HG02943 (cell line): Measurements from ENCODE around the gene ANXA2.
"Not testable (repeated sequence)": the region's sequence is repeated elsewhere in the genome, so short reads cannot be mapped to it uniquely, and the experiment has no call there.

Experiments used
- ATAC-seq: cut with Tn5 transposase; IDR thresholded peaks from one replicate; pipeline ENCODE4 v1.9.1; 2021; ENCODE audit warnings: mild to moderate bottlenecking, low read depth, moderate library complexity; ENCODE audit not compliant: unreplicated experiment

ANXA2 gene

DNA sequence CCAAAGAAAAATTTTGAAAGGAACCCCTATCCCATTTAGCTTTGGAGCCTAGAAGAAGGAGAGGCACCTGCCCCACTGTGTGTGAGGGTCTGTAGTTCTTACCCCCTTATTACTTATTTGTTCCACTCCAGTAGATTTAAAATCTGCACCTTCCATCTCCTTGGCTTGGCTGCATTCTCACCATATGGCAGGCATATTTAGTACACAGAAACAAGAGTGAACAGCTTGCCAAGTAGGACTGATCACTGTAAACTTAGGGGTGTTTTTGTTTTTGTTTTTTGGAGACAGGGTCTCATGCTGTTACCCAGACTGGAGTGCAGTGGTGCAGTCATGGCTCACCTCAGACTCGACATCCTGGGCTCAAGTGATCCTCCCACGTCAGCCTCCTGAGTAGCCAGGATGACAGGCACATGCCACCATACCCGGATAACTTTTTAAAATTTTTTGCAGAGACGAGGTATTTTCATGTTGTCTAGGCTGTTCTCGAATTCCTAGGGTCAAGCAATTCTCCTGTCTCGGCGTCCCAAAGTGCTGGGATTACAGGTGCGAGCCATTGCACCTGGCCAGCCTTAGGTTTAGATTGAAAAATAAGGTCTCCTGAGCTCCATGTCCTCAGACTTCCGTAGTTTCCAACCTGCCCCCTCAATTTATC is 14.1 kb upstream of the ANXA2 start:
- ATAC-seq, result no peak

- ATAC-seq, result not testable (repeated sequence)
Observed at GRCh38 chr15:60410350-60410749, 12.6 kb upstream of the ANXA2 start.

GRCh38 chr15:60408463-60408981 is 10.7 kb upstream of the ANXA2 start:
- ATAC-seq, result no peak

GRCh38 chr15:60407415-60407805 is 9.6 kb upstream of the ANXA2 start:
- ATAC-seq, result no peak

DNA sequence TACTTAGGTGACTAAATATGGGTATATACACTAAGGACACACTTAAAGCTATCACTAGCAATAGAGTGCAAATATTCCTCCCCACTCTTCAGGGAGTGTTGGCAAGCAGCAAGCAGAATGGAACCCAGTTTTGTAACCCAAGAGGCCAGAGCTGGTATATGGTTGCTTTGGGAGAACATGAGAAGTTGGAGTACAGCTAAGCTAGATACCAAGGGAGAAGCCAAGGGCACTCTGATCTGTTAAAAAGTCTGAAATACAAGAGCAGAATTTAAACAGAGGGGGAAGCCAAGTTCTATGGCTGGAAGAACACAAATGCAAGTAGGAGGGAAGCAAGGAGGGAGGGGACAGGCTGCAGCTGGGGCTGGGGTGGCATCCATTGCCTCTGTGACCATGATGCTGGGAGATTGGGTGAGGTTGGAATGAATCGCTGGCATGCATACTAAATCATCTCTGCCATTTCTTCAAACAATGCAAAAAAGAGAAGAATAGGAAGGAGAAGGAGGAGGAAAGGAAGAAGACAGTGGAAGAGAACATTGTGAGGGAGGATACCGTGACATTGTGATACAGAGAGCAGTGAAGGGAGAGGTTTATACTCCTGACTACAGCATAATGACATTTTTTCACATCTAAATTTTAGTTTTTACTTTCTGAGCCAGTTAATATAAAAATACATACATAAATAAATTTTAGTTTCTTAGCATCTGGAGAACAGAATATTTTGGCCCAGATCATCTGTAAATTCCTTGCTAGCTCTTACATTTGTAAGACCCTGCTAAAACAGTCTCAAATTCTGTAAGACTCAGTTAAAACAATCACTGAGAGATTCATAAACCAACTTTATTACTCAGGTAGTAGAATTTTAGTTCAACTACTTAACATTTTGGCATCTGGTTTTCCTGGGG is 9.0 kb upstream of the ANXA2 start:
- ATAC-seq, result no peak

GRCh38 chr15:60405399-60405798 is 7.6 kb upstream of the ANXA2 start:
- ATAC-seq, result no peak

DNA sequence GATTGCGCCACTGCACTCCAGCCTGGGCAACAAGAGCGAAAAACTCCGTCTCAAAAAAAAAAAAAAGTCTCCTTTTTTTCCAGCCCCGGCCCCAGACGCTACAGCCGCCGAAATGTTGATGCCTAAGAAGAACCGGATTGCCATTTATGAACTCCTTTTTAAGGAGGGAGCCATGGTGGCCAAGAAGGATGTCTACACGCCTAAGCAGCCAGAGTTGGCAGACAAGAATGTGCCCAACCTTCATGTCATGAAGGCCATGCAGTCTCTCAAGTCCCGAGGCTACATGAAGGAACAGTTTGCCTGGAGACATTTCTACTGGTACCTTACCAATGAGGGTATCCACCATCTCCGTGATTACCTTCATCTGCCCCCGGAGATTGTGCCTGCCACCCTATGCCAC is 6.6 kb upstream of the ANXA2 start:
- ATAC-seq, result not testable (repeated sequence)

GRCh38 chr15:60400944-60401343 is 3.2 kb upstream of the ANXA2 start:
- ATAC-seq, result no peak

GRCh38 chr15:60399931-60400330 is 2.1 kb upstream of the ANXA2 start:
- no peak for ATAC-seq

DNA sequence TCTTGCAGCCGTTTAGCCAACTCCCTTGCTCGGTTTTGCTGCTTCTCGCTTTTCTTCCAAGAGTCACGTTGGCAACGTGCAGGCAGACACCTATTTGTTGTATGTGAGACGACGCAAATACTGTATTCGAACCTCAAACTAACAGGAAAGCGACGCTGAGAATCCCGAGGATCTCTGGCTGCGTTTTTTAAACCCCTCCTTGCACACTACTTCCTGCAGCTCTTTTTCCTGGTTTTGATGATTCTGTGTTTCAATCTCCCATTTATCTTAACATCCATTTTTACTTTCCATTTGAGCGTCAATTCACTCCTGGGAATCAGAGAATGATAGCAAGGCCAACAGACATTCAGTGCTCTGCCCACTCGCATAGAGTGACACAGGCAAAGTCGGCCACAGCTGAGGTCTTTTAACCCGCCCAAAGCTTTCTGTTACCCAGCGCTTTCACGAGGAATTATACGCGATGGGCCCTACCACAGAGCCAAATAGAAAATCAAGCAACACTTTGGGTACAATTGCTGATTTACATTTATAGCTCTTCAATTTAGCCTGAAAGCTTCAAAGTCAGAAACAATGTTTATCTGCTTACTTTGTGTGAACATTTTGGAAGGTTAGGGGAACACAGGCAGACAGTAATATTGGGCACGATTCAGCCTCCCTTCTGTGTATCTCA is 1.6 kb upstream of the ANXA2 start:
- ATAC-seq, result no peak

GRCh38 chr15:60396958-60397771 is 621 bp downstream of the ANXA2 start:
- peak; percentile 61 for ATAC-seq

DNA sequence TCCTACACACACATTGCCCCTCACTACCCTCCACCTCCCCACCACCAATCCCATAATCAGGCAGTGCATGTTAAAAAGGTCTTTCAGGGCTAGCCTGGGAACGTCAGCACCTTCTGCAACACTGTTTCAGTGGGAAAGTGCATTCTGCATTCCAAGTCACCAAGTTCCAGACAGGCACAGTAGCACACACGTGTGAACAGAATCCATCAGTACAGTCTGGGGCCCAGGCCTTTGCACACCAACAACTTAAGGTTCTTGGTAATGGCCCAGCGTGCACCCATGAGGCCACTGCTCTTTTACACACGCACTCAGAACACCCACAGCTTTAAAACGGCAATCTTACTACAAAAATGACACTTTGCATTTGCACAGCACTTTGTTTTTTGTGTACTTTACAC is 1.2 kb downstream of the ANXA2 start:
- ATAC-seq, result no peak

DNA sequence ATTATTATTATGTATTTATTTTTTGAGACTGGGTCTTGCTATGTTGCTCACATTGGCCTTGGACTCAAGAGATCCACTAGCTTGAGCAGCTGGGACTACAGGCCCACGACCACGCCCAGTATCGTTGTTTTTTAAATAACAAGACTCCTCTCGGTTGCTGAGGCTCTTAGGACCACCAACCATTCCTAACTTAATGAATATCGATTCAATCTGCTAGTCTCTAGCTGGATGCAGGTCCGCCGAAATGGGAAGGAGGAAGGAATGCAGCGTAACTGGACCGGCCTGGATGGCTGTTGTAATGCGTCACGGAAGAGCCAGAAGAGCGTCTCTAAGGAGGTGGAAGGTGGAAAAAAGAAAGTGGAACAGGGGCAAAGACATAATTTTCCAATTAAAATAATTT is 1.7 kb downstream of the ANXA2 start:
- ATAC-seq, result no peak

DNA sequence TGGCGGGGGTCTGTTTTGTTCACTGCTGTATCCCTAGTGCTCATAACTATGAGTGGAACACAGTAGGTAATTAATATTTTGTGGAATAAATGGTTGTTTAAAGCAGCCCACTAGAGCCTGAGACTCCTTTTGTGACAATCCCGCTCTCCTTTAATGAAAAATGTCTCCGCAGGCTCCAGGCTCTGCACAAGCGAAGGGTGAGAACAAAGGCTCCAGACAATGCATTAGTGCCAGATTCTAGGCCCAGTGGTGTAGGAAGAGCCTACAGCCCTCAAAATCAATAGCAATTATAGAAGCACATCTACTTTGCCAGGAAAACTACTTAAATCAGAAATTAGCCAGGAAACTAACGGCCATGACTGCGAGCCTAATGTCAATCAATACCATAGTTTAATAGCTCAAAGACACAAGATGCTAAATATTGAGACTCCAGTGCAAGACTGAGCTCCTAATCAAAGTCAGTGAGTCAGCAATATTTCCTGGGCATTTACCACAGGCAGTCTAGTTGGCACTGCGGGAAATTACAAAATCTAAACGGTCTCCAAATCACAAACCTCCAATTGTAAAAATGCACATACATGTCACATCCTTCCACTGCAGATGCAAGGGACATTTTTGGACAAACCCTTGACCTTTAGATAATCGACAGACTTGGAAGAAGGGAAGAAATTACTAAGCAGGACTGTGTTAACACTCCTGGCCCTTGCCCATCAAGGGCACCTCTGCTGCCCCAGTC is 2.3 kb downstream of the ANXA2 start:
- ATAC-seq, result no peak

DNA sequence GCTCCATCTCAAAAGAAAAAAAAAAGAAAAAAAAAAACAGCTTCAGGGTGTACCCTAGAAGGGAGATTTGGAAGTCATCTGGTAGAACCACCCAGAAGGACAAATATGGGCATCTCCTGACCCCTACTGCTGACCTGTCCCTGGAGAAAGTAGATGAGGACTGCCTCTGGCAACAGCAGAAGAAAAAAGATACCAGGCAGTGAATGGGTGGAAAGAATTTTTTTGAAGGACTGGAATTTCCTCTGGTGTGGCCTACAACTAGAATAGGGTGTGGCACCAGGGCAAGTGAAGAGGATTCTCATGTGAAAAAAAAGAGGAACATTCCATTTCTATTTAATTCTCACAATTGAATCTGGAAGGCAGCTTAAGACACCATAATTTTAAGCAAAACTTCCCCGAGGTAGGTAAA is 3.1 kb downstream of the ANXA2 start:
- ATAC-seq, result no peak

DNA sequence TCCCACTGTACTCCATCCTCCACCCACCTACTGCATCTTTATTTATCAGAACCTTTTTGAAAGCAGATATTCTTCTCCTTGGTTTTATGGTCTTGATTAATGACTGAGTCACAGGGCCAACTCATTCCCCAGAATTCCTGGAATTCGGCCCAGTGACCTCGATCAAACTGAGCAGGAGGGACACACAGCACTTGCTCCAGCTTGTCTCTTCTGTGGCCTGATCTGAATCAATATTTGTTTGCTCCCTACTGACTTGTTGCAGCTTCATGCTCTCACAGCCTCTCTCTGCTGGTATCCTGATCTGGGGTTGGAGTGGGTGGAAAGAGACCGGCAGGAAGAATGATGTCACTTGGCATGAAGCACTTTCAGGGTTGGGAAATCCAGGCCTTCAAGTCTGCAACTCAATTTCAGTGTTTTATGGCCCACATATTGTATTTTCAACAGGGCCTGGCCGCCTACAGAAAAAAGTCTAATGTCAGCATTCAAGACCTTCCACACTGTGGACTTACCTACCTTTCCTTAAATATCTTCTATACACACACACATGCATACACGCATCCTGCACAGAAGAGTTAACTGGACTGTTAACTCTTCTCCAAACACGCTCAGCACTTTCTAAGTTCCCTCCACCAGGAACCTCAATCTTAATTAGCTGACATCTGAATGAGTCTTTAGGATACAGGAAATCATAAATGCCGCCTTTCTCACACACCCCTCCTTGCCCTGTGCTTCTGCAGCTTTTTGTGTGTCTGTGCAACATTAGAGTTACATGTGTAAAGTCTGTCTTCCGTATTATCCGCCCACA is 4.6 kb downstream of the ANXA2 start:
- no peak for ATAC-seq

GRCh38 chr15:60392601-60392985 is 5.2 kb downstream of the ANXA2 start:
- no peak for ATAC-seq

DNA sequence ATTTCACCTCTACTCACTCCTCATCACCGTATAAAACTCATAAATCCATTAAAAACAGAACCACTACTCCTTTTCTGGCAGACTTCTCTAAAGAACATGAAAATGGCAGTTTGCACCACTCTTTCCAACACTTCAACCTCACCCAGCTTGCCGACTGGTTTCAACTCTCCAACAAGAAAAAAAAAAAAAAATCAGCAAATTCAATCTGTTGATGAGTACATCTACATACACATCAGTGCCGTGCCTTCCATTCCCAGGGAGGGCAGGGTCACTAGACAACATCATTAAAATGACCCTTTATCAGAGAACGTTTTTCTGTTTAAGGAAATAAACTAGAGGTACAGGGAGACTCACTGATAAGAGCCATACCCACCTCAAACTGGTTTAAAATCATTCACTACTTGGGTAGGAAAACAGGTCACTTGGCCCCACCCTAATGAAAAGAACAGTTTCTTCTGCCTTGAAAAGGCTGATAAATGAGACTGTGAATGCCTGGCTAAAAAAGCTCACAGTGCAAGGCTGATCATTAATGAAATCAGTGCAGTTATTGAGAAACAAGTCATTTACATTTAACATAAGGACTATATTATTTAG is 6.0 kb downstream of the ANXA2 start:
- ATAC-seq, result no peak
